HEK293 (cell line): ENCODE measurements around the gene VPS13D.

ENCODE experiments used
- MEIS1 ChIP-seq: sonication (generic); formaldehyde crosslinking; IDR thresholded peaks from 2 replicates; pipeline ENCODE4 v1.8.1; 2022; ENCODE audit warnings: missing genetic modification reagents, mild to moderate bottlenecking, borderline replicate concordance
- ZBTB8A ChIP-seq: fragments of 450-650 bp; formaldehyde crosslinking; IDR thresholded peaks from 2 replicates; pipeline ENCODE4 v1.5.1; 2016; ENCODE audit warnings: missing biosample characterization, missing genetic modification characterization
- ZNF501 ChIP-seq: fragments of 450-650 bp; formaldehyde crosslinking; IDR thresholded peaks from 2 replicates; pipeline ENCODE4 v1.5.1; 2016; ENCODE audit warnings: missing biosample characterization, missing genetic modification characterization
- TF ChIP-seq, protein P1 (sequence below): fragments of 450-650 bp; formaldehyde crosslinking; IDR thresholded peaks from 2 replicates; pipeline ENCODE4 v1.5.1; 2016; ENCODE audit warnings: missing biosample characterization, missing genetic modification characterization

DNA sequence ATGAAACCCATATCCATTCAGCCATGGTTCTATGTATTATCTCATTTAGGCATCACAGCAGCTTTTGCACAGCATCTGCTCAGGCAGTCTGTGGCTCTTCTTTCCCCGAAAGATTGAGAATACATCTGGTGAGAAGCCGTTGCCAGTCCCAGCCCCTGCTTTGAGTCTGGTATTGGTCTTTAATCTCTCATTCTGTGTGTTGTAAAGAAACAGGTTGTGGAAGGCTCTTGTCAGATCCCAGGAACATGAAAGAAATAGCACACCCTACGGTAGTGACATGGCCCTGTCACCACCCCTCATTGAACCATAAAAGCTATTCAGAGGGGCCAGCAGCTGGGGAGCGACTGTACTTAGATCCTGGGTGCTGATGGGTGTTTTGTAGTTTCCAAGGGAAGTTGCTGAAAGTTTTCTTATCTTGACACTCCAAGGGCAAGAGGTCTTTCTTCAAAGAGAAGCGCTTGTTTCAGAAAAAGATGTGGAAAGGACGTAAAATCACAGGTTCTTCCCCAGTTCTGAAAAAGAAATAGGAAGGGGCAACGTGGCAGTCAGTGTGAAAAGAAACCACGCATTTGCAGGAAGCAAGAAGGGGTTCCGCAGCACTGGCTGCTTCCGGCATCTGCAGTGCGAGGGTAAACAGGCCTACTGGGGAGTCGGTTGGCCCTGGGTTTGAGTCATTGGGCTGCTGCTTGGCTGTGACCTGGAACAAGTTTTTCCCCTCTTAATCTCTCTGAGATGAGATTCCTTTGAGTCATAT is 243.1 kb downstream of the VPS13D start:
- TF ChIP-seq ZNF501 (tag by site-specific recombination), result no peak
- TF ChIP-seq ZBTB8A (tag by site-specific recombination), result no peak
- no peak for TF ChIP-seq MEIS1 (CRISPR knock-in tag)
- TF ChIP-seq, protein P1, sequence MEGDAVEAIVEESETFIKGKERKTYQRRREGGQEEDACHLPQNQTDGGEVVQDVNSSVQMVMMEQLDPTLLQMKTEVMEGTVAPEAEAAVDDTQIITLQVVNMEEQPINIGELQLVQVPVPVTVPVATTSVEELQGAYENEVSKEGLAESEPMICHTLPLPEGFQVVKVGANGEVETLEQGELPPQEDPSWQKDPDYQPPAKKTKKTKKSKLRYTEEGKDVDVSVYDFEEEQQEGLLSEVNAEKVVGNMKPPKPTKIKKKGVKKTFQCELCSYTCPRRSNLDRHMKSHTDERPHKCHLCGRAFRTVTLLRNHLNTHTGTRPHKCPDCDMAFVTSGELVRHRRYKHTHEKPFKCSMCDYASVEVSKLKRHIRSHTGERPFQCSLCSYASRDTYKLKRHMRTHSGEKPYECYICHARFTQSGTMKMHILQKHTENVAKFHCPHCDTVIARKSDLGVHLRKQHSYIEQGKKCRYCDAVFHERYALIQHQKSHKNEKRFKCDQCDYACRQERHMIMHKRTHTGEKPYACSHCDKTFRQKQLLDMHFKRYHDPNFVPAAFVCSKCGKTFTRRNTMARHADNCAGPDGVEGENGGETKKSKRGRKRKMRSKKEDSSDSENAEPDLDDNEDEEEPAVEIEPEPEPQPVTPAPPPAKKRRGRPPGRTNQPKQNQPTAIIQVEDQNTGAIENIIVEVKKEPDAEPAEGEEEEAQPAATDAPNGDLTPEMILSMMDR, result no peak
